Mononuclear cell (primary cell): Measurements from ENCODE around the gene PDK1. TPM values are rescaled to one million over a fixed set of nuclear protein-coding genes. Genes with fewer than 3 reads are reported as not detected.
"Not testable (repeated sequence)": the region's sequence is repeated elsewhere in the genome, so short reads cannot be mapped to it uniquely, and the experiment has no call there.

Experiments
- H3K27me3 ChIP-seq: 2 replicates; pipeline ENCODE4 v1.6.0; 2011; ENCODE audit warnings: low read length, control low read depth; ENCODE audit not compliant: insufficient read depth
- H3K4me1 ChIP-seq: 2 replicates; pipeline ENCODE4 v1.5.1; 2011; ENCODE audit warnings: mild to moderate bottlenecking, low read length, control low read depth; ENCODE audit not compliant: insufficient read depth
- H3K4me3 ChIP-seq: 2 replicates; pipeline ENCODE4 v1.5.1; 2011; ENCODE audit warnings: mild to moderate bottlenecking, low read length, moderate library complexity
- H3K9me3 ChIP-seq: 2 replicates; pipeline ENCODE4 v1.5.1; 2011; ENCODE audit warnings: low read depth, mild to moderate bottlenecking, control low read depth, low read length
- total RNA-seq: library from RNA; depleted of rRNA; stranded (reverse); fragments of >200 nt; gene quantifications from one replicate; pipeline ENCODE4 v1.2.3, GENCODE V29; 2012

Gene PDK1
- total RNA-seq, 1 donor: 58.4 TPM

DNA sequence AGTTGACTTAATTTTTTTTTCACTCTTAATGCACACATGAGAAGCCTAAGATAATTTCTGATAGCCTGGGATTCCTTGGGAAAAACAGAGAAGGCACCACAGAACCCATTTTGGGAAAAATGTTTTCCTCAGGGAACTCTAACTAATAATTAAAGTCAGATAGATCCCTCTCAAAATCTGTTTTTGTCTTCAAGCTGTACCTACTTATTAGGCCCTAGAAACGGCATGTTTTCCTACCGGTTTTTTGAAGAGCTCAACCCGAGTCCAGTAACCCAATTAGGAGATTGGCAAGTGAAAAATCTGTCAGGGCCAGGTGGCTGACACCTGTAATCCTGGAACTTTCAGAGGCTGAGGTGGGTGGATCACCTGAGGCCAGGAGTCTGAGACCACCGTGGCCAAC is 16.1 kb upstream of the PDK1 start:
- no peaks in the 10 kb centered on the region for H3K27me3 ChIP-seq
- peaks cover 6% of the 10 kb centered on the region for H3K9me3 ChIP-seq
- H3K4me1 ChIP-seq: no peaks in the 10 kb centered on the region
- H3K4me3 ChIP-seq: no peak overlapping the region

DNA sequence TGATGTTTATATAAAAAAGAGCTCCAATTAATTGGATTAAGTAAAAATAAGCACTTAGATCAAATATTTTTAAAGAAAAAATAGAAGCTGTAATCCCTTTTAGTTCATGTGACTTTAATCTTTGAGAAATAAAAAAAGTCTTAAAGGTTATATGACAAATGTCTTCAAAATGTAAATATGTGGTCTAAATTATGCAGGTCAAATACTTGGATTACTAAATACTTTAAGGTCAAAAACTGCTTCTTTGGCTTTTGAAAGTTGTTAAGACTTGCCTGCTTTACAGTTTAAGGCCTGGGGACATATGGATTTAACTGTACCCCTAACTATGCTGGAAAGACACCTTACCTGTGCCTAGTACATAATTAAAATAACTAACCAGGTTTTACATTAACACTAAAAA is 15.5 kb upstream of the PDK1 start:
- Histone ChIP-seq H3K4me1 (no peaks in the 10 kb centered on the region), H3K27me3 (no peaks in the 10 kb centered on the region), H3K9me3 (peaks cover 7% of the 10 kb centered on the region), H3K4me3 (no peak overlapping the region)

- Histone ChIP-seq H3K27me3 (no peaks in the 10 kb centered on the region), H3K4me3 (no peak overlapping the region), H3K4me1 (no peaks in the 10 kb centered on the region), H3K9me3 (peaks cover 6% of the 10 kb centered on the region)
These were observed 10.3 kb upstream of the PDK1 start for GRCh38 chr2:172545408-172546075.

DNA sequence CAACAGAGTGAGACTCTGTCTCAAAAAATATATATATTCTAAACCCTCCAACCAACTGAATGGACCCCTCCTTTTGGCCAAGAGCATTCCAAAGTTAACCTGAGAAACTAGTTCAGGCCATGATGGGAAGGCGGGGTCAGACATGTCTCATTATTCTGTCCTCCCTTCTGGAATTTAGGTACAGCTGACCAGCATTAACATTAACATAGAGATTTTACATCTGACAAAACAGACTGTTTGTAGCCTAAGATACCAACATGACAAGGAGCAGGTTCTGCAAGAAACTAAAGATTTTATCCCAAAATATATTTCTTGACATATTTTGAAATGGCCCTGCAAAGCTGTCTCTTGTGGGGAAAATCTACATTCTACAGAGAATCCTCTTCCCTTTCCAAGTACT is 6.8 kb upstream of the PDK1 start:
- H3K4me1 ChIP-seq: no peaks in the 10 kb centered on the region

GRCh38 chr2:172549802-172550201 is 6.1 kb upstream of the PDK1 start:
- not testable (repeated sequence) for H3K27me3 ChIP-seq, H3K9me3 ChIP-seq, H3K4me1 ChIP-seq

More for the DNA sequence above, 6.8 kb upstream of the PDK1 start:
- Histone ChIP-seq H3K9me3 (peaks cover 6% of the 10 kb centered on the region), H3K27me3 (no peaks in the 10 kb centered on the region), H3K4me3 (no peak overlapping the region)

GRCh38 chr2:172550419-172550818 is 5.5 kb upstream of the PDK1 start:
- Histone ChIP-seq H3K9me3 (peaks cover 5% of the 10 kb centered on the region), H3K27me3 (no peaks in the 10 kb centered on the region), H3K4me3 (no peak overlapping the region), H3K4me1 (peaks cover 12% of the 10 kb centered on the region)

More at GRCh38 chr2:172549802-172550201, 6.1 kb upstream of the PDK1 start:
- H3K4me3 ChIP-seq: not testable (repeated sequence)

- Histone ChIP-seq H3K4me1 (peaks cover 13% of the 10 kb centered on the region), H3K9me3 (no peaks in the 10 kb centered on the region), H3K4me3 (no peak overlapping the region), H3K27me3 (no peaks in the 10 kb centered on the region)
These were observed 4.6 kb upstream of the PDK1 start for GRCh38 chr2:172551271-172551670.

GRCh38 chr2:172552547-172553291 is 3.2 kb upstream of the PDK1 start:
- no peaks in the 10 kb centered on the region for H3K27me3 ChIP-seq
- H3K4me1 ChIP-seq: peaks cover 26% of the 10 kb centered on the region
- H3K9me3 ChIP-seq: no peaks in the 10 kb centered on the region
- H3K4me3 ChIP-seq: no peak overlapping the region

DNA sequence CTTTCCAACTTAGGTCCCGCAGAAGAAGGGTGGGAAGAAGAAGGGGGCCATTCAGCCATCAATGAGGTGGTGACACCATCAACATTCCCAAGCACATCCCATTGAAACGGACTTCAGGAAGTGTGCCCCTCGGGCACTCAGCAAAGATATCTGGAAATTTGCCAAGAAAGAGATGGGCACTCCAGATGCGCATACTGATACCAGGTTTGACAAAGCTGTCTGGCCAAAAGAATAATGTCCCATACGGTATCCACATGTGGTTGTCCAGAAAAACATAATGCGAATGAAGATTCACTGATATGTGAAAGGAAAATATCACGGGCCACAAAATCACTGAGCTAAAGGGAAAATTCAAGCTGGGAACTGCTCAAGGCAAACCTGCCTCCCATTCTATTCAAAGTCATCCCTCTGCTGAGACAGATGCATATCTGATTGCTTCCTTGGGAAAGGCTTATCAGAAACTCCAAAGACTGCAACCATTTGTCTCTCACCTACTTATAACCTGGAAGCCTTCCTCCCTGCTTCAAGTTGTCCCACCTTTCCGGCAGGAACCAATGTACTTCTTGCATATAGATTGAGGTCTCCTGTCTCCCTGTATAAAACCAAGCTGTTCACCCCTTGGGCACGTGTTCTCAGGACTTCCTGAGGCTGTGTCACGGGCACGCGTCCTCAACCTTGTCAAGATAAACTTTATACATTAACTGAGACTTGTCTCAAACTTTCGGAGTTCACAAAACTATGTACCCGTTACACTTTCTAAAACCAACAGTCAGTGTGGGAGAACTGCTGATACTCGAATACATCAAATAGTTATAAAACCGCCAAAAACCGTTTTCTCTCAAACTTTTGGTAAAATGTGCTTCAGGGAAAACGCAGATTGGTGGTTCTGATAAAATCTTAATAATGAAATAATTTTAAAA is 1.3 kb upstream of the PDK1 start:
- Histone ChIP-seq H3K4me3 (peak overlapping the region; percentile 85), H3K27me3 (no peaks in the 10 kb centered on the region), H3K4me1 (peaks cover 32% of the 10 kb centered on the region), H3K9me3 (no peaks in the 10 kb centered on the region)

- Histone ChIP-seq H3K4me3 (peak overlapping the region; percentile 85), H3K4me1 (peaks cover 32% of the 10 kb centered on the region), H3K9me3 (no peaks in the 10 kb centered on the region), H3K27me3 (no peaks in the 10 kb centered on the region)
These were observed 693 bp upstream of the PDK1 start for GRCh38 chr2:172555272-172555521.

GRCh38 chr2:172556284-172557033 is 569 bp downstream of the PDK1 start:
- Histone ChIP-seq H3K4me1 (peaks cover 32% of the 10 kb centered on the region), H3K4me3 (peak overlapping the region; percentile 85), H3K27me3 (no peaks in the 10 kb centered on the region), H3K9me3 (no peaks in the 10 kb centered on the region)

DNA sequence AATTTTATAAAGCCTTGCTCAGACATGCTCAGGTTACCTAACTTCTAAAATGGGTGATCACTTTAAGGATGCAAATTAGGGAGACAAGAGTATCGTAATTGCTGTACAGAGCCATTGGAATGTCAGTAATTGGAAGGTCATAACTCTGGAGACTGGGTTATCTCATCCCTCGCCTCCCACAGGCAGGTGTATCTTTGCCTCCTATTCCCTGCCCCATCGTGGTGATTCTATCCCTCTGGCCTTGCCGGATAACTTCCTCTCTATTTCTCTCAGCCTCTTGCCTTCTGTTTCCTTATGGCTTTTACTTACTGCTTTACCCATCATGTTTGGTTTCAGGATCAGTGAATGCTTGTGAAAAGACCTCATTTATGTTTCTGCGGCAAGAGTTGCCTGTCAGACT is 2.5 kb downstream of the PDK1 start:
- no peaks in the 10 kb centered on the region for H3K27me3 ChIP-seq
- peaks cover 32% of the 10 kb centered on the region for H3K4me1 ChIP-seq
- H3K9me3 ChIP-seq: no peaks in the 10 kb centered on the region
- H3K4me3 ChIP-seq: no peak overlapping the region

GRCh38 chr2:172560721-172561120 is 4.8 kb downstream of the PDK1 start:
- no peaks in the 10 kb centered on the region for H3K27me3 ChIP-seq
- H3K4me1 ChIP-seq: peaks cover 19% of the 10 kb centered on the region
- H3K4me3 ChIP-seq: no peak overlapping the region
- H3K9me3 ChIP-seq: no peaks in the 10 kb centered on the region

GRCh38 chr2:172561270-172561669 is 5.4 kb downstream of the PDK1 start:
- H3K4me3 ChIP-seq: no peak overlapping the region
- no peaks in the 10 kb centered on the region for H3K27me3 ChIP-seq
- no peaks in the 10 kb centered on the region for H3K9me3 ChIP-seq
- peaks cover 19% of the 10 kb centered on the region for H3K4me1 ChIP-seq

- H3K4me3 ChIP-seq: no peak overlapping the region
- H3K9me3 ChIP-seq: no peaks in the 10 kb centered on the region
- peaks cover 11% of the 10 kb centered on the region for H3K4me1 ChIP-seq
- H3K27me3 ChIP-seq: no peaks in the 10 kb centered on the region
These were observed 6.4 kb downstream of the PDK1 start for GRCh38 chr2:172562298-172562697.
